Urinary bladder (tissue), 4 donors: Measurements from ENCODE around the gene POLR2B. TPM values are rescaled to one million over a fixed set of nuclear protein-coding genes. Genes with fewer than 3 reads are reported as not detected.
"Not testable (repeated sequence)": the region's sequence is repeated elsewhere in the genome, so short reads cannot be mapped to it uniquely, and the experiment has no call there.

ENCODE experiments used
- DNase-seq: peaks from one replicate; pipeline ENCODE4 v3.0.0-alpha.2; 2015; ENCODE audit errors: extremely low spot score
- H3K27ac ChIP-seq: one replicate; pipeline ENCODE4 v1.5.1; 2013; ENCODE audit warnings: low read depth, mild to moderate bottlenecking, moderate library complexity
- H3K36me3 ChIP-seq: one replicate; pipeline ENCODE4 v1.6.1; 2013; ENCODE audit warnings: mild to moderate bottlenecking, moderate library complexity; ENCODE audit not compliant: insufficient read depth
- H3K4me1 ChIP-seq: one replicate; pipeline ENCODE4 v1.6.1; 2013; ENCODE audit warnings: mild to moderate bottlenecking, moderate library complexity; ENCODE audit not compliant: insufficient read depth
- H3K4me3 ChIP-seq: one replicate; pipeline ENCODE4 v1.5.1; 2013; ENCODE audit warnings: low read depth, low read length
- WGBS: extraction: QIAGEN DNeasy Blood & Tissue Kit; methylation state at CpG from one replicate; pipeline ENCODE4 v1.1.7; 2013; 5-methylcytosine and 5-hydroxymethylcytosine counted together
- polyA plus RNA-seq: library from polyadenylated mRNA; stranded (reverse); fragments of 200-250 nt; gene quantifications from one replicate; pipeline ENCODE4 v1.2.3, GENCODE V29; 2013
- total RNA-seq: library from RNA; depleted of rRNA; stranded (reverse); fragments of >200 nt; gene quantifications from one replicate; pipeline ENCODE4 v1.2.3, GENCODE V29; 2014
- donor health status: healthy with polysubstance abuse.
- donor health status: healthy.

The POLR2B gene
- total and polyA plus RNA-seq, 2 donors = 46.7 to 154 TPM

DNA sequence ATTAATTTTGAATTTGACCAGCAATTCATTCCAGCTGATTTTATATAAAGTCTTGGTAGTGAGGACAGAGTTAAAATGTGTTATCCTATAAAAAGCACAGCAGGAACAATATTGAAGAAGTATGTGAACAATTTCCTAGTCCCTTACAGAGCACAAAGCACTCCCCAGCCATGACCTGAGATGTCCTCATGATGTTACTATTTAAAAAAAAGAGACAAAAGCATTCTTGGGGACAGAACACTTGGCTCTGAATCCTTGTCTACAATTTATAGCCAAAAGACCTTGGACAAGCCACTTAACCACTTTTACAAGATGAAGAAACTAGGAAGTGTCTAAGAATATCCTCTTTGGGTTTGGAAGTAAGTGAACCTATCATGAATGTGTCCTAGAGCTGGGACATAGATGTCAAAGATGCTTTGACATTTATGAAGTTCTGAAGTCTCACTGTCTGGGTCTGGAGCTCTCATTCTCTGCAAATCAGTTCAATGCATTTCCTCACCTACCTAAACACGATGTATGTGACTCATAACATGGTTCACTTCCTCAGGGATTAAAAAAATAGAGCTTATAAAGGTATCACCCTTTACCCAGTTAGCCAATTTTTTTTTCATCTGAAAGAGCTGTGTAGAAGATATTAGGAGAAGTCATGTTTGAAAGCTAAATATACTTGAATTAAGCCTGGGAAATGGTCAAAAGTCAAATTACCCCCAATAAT, 70.1 kb downstream of the POLR2B start:
- no peaks in the 10 kb centered on the region for H3K36me3 ChIP-seq
- H3K4me1 ChIP-seq = peaks cover 1% of the 10 kb centered on the region
- no peak for DNase-seq
- 75% methylated on average over 1 of the region's 1 CpG for WGBS
- no peak overlapping the region for H3K27ac ChIP-seq
- H3K4me3 ChIP-seq = no peak overlapping the region

DNA sequence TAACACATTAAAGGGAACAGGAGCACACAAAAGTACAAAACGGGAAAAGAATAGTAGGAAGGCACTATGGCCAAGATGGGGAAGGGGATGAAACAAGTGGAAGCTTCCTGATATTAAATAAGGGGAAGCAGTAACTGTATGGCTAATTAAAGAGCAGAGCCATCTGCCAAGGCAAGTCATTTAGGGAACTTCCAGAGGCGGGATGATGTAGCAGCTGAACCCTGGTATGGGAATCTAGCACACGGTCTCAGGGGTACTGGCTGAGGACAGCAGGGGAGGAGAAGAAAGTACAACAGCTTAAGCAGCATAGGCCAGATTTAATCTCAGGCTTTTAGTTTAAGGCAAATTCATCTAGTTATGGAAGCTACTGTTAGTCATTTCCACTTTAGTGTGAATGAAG, 72.4 kb downstream of the POLR2B start:
- Histone ChIP-seq H3K4me3 (no peak overlapping the region), H3K4me1 (peaks cover 1% of the 10 kb centered on the region), H3K36me3 (no peaks in the 10 kb centered on the region), H3K27ac (no peak overlapping the region)
- DNase-seq = no peak
- WGBS = 64% methylated on average over 3 of the region's 3 CpGs

DNA sequence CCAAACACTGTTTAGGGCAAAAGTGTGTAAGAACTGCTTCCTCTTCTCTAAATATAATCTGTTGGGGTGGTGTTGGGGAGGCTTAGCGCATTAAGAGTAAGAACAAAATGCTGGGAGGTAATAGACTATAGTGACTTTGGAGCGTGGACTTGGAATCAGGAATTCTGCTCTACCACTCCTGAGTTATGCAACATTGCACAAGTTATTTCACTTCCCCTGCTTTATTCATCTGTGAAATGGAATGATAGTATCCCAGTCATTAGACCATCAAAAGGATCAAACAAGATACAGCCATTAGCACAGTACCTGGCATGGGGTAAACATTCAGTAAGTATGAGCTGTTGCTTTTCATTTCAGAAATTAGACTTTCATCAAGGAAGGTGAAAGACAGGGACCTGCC, 72.8 kb downstream of the POLR2B start:
- H3K36me3 ChIP-seq = no peaks in the 10 kb centered on the region
- no peak overlapping the region for H3K4me3 ChIP-seq
- DNase-seq = no peak
- no peak overlapping the region for H3K27ac ChIP-seq
- 95% methylated on average over 2 of the region's 2 CpGs for WGBS
- peaks cover 1% of the 10 kb centered on the region for H3K4me1 ChIP-seq

DNA sequence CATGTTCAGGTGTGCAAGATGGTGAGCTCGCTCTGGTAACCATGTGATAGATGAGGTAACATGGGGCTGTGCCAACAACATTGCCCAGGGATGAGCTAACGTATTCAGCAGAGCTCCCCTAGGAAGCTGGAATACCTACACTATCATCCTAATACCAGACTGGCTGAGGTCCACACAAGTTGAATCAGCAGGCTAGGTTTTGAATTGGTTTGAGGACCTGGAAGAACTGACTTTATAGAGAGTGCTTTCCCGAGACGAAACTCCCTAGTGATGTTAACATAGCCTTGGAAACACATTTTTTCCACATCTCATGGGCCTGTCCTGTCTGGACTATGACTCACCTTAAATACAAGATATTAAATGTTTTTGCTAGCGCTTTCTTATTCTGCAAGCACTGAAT, 74.8 kb downstream of the POLR2B start:
- no peak overlapping the region for H3K27ac ChIP-seq
- no peak overlapping the region for H3K4me3 ChIP-seq
- no peaks in the 10 kb centered on the region for H3K36me3 ChIP-seq
- WGBS = 56% methylated on average over 5 of the region's 5 CpGs
- no peak for DNase-seq
- H3K4me1 ChIP-seq = peaks cover under 1% of the 10 kb centered on the region

DNA sequence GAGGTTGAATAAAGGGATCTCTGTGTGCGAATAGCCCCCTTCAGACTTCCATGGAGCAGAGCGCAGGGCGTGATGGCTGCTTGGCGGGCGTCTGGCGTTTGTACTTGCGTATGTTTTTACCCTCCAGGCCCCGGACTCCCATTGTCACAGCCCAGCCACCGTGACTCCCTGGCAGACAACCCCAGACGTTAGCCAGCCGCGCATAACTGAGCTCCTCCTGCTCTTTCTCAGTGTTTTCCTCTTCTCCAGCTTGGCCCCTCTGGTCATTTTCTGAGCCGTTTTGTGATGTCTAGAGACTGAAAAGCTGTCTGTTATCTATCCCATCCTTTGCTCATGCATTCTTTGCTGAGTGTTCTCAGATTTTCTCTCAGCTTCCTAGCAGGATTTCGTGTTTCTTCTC, 77.2 kb downstream of the POLR2B start:
- H3K4me3 ChIP-seq = no peak overlapping the region
- WGBS = 48% methylated on average over 14 of the region's 14 CpGs
- H3K36me3 ChIP-seq = no peaks in the 10 kb centered on the region
- no peaks in the 10 kb centered on the region for H3K4me1 ChIP-seq
- no peak overlapping the region for H3K27ac ChIP-seq
- DNase-seq = no peak

DNA sequence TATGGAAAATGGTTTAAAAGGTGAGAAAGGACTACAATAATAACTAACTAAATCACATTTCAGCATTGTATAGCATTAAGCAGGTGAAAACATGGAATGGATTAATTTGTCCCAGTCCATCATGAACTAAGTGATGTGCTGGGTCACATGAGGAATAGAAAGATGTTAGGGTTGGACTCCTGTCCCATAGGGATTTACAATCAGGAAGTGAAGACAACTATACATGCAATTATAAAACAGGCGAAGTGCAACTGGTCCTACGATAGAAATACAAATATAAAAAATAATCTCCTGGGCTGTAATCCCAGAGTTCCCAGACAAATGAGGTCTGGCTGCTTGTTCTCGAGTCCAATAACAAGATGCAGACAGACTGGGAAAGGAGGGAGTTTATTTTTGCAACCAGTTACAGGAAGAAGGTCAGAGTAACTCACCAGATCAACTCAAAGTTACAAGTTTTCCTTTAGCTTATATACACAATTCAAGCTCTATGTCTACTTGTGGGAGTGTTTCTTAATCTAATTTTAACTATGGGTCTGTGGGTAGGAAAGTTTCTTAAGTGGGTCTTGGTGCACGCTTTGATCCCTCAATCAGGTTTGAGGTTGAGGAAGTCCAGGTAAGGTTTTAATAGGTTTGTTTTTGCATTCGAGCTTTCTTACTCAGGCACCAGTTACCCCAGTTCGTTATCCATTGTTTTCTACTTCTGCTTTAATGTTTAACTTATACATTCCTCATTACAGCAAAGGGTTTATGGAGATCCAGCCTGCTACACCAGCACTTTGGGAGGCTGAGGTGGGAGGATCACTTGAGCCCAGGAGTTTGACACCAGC, 81.4 kb downstream of the POLR2B start:
- WGBS = 41% methylated on average over 6 of the region's 6 CpGs
- DNase-seq = no peak
- H3K4me3 ChIP-seq = no peak overlapping the region
- no peaks in the 10 kb centered on the region for H3K36me3 ChIP-seq
- H3K27ac ChIP-seq = no peak overlapping the region
- H3K4me1 ChIP-seq = no peaks in the 10 kb centered on the region

DNA sequence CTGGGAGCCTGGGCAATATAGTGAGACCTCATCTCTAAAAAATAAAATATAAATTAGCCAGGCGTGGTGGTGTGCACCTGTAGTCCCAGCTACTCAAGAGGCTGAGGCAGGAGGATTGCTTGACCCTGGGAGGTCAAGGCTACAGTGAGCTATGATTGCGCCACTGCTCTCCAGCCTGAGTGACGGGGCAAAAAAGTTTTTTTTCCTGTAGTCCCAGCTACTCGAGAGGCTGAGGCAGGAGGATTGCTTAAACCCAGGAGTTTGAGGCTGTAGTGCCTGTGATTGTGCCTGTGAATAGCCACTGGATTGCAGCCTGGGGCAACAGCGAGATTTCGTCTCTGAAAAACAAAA, 82.0 kb downstream of the POLR2B start:
- H3K36me3 ChIP-seq, H3K4me1 ChIP-seq, DNase-seq, H3K27ac ChIP-seq, H3K4me3 ChIP-seq: not testable (repeated sequence)
- WGBS = 92% methylated on average over 6 of the region's 6 CpGs

DNA sequence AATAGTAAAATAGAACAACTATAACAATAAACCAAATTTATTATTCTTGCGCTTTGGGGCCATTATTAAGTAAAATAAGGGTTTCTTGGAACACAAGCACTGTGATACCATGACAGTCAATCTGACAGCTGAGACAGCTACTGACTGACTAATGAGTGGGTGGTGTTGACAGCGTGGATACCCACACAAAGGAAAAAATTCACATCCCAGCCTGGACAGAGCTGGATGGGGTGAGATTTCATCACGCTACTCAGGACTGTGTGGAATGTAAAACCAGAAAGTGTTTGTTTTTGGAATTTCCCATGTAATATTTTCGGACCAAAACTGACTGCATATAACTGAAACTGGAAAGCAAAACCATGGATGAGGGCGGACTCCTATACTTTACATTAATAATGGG, 82.7 kb downstream of the POLR2B start:
- 74% methylated on average over 5 of the region's 5 CpGs for WGBS
- Histone ChIP-seq H3K36me3 (no peaks in the 10 kb centered on the region), H3K27ac (no peak overlapping the region), H3K4me1 (no peaks in the 10 kb centered on the region), H3K4me3 (no peak overlapping the region)
- DNase-seq = no peak

DNA sequence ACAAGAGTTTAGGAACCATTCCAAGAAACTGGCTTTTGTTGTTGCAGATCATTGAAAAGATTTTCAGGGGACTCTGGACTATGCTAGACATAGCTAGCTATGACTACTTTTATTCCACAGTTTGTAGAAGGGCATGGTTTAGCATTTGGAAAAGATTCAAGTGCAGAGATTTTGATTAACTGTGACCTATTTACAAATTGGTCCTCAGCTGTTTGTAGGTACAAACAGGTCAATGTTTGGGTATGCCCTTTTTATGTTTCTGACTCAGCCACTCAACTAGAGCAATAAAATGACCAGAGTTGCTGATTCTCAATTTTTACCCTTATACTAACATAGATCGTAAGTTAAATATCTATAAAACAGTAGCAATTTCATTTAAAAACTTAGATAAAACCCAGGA, 84.8 kb downstream of the POLR2B start:
- 70% methylated on average over 1 of the region's 1 CpG for WGBS
- no peak for DNase-seq
- H3K4me1 ChIP-seq = no peaks in the 10 kb centered on the region
- H3K4me3 ChIP-seq = no peak overlapping the region
- no peak overlapping the region for H3K27ac ChIP-seq
- no peaks in the 10 kb centered on the region for H3K36me3 ChIP-seq

DNA sequence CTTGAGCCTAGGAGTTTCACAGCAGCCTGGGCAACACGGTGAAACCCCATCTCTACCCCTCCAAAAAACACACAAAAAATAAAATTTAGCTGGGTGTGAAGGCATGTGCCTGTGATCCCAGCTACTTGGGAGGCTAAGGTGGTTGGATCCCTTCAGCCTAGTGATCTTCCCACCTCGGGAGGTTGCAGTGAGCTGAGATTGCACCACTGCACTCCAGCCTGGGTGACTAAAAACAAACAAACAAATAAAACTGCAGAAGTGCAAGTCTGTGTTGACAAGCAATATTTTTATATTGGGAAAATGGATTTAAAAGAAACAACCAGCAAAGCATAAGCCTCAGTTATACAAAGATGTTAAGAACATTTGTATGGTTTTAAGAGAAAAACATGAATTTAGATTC, 85.4 kb downstream of the POLR2B start:
- H3K4me1 ChIP-seq = no peaks in the 10 kb centered on the region
- no peak for DNase-seq
- H3K36me3 ChIP-seq = no peaks in the 10 kb centered on the region
- H3K27ac ChIP-seq = no peak overlapping the region
- WGBS = 72% methylated on average over 2 of the region's 2 CpGs
- no peak overlapping the region for H3K4me3 ChIP-seq

DNA sequence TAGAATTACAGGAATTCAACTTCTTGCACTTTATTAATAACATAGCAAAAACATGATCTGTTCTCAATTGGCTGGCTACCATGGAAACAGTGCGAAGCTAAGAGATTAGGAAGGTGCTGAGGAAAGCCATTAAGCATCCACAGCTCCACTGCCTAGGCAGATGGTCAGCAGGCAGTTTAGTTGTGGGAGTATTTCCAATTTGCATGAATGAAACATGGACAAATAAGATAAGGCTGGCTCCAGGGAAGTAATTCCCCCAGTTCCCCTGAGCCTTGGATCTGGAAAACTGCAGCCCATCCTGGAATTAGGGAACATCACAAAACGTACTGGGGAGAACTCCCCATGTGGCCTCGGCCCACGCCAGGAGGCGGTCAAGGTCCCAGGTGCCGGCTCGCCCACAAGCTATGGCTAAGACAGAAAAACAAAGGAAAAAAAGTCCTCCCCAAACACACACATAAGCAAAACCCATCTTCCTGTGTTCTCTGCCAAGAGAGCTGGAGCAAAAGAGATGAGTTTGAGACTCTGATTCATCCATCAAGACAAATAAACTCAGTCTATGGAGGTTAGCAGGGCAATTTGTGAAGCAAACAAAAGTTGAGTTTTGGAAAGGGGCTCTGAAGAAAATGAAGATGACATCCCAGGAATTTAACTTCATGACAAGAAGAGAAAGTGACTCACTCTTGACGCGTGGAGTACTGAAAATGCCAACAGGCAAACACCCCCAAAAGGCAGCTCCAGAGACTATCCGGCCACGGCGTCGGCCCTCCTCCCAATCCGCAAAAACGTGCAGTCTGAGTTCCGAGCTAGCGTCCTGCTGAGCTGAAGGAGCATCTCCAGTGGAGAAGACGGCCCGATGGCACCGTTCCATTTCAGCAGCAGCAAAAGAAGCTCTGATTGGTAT, 86.4 kb downstream of the POLR2B start:
- Histone ChIP-seq H3K4me1 (no peaks in the 10 kb centered on the region), H3K27ac (peak overlapping the region; percentile 41), H3K4me3 (no peak overlapping the region), H3K36me3 (no peaks in the 10 kb centered on the region)
- no peak for DNase-seq
- 27% methylated on average over 20 of the region's 20 CpGs for WGBS

DNA sequence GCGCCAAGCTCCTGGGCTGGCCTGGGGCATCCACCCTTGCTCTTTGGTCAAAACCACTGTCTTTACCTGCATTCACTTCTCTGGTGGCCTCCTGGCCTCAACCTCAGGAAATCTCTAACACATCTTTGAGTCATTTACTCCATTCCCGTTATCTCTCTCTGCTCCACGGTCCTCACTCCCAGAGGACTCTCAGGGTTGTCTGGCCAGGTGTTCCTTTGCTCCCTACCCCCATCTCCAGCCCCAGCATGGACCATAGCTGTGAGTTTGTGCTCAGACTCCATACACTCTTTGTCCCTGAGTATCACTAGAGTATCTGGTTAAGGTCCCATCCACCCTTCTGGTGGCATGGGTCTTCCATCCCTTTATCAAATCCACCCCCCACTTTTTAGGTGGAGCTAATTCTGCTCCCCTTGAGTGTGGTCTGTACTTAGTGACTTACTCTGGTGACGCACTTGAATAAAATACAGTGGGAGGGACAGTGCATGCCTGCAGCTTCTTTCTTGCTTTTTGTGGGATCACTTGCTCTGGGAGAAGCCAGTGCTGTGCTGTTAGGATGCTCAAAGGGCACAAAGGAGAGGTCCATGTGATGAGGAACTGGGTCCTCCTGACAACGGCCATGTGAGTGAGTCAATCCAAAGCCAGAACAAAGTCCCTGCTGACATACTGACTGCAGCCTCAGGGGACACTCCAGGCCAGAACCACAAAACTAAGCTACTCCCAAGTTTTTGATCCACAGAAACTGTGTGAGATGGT, 87.2 kb downstream of the POLR2B start:
- Histone ChIP-seq H3K4me1 (no peaks in the 10 kb centered on the region), H3K36me3 (no peaks in the 10 kb centered on the region), H3K4me3 (no peak overlapping the region), H3K27ac (peak overlapping the region; percentile 38)
- DNase-seq = no peak
- WGBS = 61% methylated on average over 5 of the region's 5 CpGs
